ENCODE measurements around the gene BTN1A1. TPM values are rescaled to one million over a fixed set of nuclear protein-coding genes. Genes with fewer than 3 reads are reported as not detected.

Gene BTN1A1
- total and polyA plus RNA-seq, 9 of the 15 experiments (the other 6 are each of a cell fraction or from before 2014, with no cell fraction given) = 0.01 to 0.15 (median 0.06) TPM; not detected in 4

DNA sequence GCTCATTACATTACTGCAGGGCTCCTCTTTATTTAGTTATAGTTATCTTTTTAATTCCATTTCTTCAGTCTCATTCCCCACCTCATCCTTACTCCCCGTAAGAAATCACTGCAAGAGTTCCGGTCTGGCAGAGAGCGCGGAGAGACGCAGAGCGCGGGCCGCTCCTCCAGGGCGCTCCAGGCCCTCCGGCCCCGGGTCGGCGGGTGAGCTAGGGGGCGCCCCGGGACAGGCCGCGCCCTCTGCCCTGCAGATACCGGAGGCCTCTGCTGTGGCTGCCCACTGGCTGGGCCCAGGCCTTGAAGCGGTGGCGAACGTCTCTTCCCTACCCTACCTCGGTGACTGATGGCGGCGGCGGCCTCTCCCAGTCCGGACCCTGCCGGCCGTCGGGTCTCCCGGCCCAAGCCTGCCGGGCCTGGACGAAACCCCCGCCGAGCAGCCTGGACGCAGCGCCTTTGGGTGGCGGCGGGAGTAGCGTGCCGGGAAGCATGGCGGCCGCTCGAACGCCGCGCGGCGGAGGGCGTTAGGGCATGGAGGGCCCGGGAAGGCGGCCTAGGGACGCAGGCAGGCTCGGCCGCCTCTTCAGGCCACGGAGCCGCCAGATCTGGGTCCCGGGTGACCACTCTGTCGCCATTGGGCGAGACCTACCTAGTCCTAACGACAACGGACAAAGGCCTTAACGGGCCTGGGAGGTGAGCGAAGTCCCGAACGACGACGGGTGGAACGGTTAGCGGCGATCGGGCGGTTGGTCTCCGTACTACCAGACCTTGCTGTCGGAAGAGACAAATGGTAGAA lies 21.7 kb downstream of the BTN1A1 start (continued):
- TF ChIP-seq, protein P1, sequence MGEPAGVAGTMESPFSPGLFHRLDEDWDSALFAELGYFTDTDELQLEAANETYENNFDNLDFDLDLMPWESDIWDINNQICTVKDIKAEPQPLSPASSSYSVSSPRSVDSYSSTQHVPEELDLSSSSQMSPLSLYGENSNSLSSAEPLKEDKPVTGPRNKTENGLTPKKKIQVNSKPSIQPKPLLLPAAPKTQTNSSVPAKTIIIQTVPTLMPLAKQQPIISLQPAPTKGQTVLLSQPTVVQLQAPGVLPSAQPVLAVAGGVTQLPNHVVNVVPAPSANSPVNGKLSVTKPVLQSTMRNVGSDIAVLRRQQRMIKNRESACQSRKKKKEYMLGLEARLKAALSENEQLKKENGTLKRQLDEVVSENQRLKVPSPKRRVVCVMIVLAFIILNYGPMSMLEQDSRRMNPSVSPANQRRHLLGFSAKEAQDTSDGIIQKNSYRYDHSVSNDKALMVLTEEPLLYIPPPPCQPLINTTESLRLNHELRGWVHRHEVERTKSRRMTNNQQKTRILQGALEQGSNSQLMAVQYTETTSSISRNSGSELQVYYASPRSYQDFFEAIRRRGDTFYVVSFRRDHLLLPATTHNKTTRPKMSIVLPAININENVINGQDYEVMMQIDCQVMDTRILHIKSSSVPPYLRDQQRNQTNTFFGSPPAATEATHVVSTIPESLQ (CRISPR knock-in tag; IDR thresholded peaks at IDR 0.05) = peak; percentile 97
- peak; percentile 100 for TF ChIP-seq PHF21A (IDR thresholded peaks at IDR 0.05; ENCODE audit: borderline replicate concordance, low read depth)
- TF ChIP-seq ZNF764 (CRISPR knock-in tag; IDR thresholded peaks at IDR 0.05; ENCODE audit: low read depth) = no peak
- TF ChIP-seq BRF1 (IDR thresholded peaks at IDR 0.05; ENCODE audit: borderline replicate concordance, extremely low read depth, insufficient read length) = no peak
- TF ChIP-seq RBM15 (IDR thresholded peaks at IDR 0.05; ENCODE audit: insufficient read depth, low read length) = no peak
- TF ChIP-seq NFATC3 (IDR thresholded peaks at IDR 0.05) = no peak
- no peak for TF ChIP-seq PML (IDR thresholded peaks at IDR 0.05; ENCODE audit: low read length)
- TF ChIP-seq RUNX1 (IDR thresholded peaks at IDR 0.05; ENCODE audit: low read depth) = 0 out of 2 replicates have a peak, but pooled peaks have one; percentile 16
- TF ChIP-seq SMARCE1 (IDR thresholded peaks at IDR 0.05) = no peak
